NCI-H2196 (cell line): ENCODE data around the gene DCP2.
"Not testable (repeated sequence)": the region's sequence is repeated elsewhere in the genome, so short reads cannot be mapped to it uniquely, and the experiment has no call there.

Experiments used
- DNase-seq: peaks from one replicate; lab custom pipeline; 2025; ENCODE audit not compliant: unreplicated experiment; lab: John Stamatoyannopoulos, UW

Gene DCP2

GRCh38 chr5:112976432-112977309, at the start of gene DCP2:
Gene DCP2, plus strand, starts transcription at chr5:112976798. Its CDS starts 136 bp downstream, at chr5:112976934.
- DNase-seq, result peak; percentile 98

DNA sequence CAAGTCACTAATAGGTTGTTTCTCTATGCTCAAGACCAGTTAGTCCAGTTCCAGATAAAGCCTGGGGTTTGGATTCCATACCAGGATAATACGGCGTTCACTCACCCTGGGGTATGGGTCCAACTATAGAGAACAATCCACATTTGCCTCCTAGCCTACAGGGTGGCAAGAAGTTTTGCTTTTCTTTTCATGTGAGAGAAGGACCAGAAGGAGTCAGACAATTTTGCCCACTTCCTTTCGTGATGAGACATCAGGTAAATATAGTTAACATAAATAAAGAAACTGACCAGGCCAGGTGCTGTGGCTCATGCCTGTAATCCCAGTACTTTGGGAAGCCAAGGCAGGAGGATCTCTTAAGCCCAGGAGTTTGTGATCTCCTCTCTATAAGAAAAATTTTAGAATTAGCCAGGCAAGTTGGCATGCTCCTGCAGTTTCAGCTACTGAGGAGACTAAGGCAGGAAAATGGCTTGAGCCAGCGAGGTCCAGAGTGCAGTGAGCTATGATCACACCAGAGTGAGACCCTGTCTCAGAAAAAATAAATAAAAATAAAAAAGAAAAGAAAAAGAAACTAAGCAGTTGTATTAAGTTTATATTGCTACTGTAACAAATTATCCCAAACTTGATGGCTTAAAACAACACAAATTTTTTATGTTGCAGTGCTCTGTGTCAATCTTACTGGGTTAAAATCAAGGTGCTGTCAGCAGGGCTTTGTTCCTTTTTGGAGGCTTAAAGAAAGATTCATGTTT, 47.1 kb upstream of the DCP2 start:
- no peak for DNase-seq

DNA sequence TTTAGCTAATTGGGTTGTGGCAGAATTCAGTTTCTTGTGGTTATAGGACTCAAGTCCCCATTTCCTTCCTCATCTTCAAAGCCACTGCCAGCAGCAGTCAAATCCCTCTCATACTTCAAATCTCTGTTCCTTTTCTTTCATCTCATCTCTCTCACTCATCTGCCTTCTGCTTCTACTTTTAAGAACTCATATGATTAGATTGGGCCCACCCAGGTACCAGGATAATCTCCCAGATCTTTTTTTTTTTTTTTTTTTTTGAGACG, 46.6 kb upstream of the DCP2 start:
- DNase-seq, result no peak

- DNase-seq, result no peak
Measured at GRCh38 chr5:112931473-112931872, 45.1 kb upstream of the DCP2 start.

GRCh38 chr5:112933105-112933504, 43.5 kb upstream of the DCP2 start:
- DNase-seq, result no peak

DNA sequence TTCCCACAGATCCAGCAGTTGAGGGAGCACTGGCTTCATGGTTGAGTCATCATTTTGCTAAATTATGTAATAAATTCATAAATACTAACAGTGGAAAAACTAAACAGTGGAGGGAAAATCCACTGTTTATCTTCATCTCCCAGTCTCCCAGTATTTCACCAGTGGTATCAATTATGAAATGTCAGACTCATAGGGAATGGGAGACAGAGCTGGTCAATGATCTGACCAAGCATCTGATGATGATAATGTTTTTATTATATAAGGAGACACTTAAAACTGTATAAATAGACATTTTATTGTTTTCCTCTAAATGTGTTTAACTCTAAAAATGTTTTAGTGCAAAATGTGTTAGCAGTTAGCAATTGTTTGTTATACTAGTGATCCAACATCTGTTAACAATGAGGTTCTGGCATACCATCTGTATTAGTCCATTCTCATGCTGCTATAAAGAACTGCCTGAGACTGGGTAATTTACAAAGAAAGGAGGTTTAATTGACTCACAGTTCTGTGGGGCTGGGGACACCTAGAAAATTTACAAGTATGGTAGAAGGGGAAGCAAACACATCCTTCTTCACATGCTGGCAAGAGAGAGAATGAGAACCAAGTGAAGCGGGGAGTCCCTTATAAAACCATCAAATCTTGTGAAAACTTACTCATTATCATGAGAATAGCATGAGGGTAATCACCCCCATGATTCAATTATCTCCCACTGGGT, 42.8 kb upstream of the DCP2 start:
- DNase-seq, result no peak

GRCh38 chr5:112934366-112934663, 42.3 kb upstream of the DCP2 start:
- DNase-seq, result no peak

GRCh38 chr5:112935675-112936074, 40.9 kb upstream of the DCP2 start:
- DNase-seq, result no peak

DNA sequence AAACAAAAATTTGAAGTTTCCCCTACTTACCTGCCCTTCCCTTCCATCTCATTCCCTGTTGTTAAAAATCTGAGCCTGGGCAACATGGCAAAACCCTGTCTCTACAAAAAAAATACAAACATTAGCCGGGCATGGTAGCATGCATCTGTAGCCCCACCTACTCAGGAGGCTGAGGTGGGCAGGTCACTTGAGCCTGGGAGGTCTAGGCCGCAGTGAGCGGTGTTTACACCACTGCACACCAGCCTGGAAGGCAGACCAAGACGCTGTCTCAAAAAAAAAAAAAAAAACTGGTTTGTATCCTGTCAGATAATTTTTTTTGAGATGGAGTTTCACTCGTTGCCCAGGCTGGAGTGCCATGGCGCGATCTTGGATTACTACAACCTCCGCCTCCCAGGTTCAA, 38.3 kb upstream of the DCP2 start:
- no peak for DNase-seq

DNA sequence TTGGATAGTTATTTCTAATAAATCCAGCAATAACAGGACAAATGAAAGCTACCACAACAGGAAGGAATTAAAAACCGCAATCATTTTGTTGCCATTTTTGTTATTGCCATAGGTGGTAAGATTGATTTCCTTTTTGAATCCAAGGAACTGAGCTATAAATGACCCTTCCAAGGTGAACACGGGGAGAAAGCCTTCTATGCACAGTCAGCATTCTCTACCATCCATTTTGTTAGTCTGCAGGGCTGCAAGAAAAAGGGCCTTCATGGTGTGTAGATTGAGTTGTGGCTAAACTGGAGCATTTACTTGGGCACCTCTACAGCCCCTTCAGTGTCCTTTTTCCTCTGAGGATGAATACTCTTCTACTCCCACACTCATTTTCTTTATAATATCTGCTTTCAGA, 35.9 kb upstream of the DCP2 start:
- no peak for DNase-seq

DNA sequence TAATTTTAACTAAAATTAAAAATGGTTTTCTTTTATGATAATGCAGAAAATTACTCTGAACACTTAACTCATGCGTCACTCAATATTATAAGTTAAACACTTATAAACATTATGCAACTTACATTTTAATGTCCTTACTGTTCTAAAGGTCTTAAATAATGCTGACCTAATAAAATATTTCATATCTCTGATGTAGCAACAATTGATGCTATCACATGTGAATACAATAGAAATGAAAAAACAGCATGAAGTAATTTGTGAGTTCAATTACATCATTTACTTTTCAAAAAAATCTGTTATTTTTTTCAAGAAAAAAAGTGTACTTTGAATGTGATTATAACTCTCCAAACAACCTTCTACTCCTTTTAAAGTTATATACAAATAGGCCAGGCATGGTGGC, 28.1 kb upstream of the DCP2 start:
- DNase-seq, result no peak

DNA sequence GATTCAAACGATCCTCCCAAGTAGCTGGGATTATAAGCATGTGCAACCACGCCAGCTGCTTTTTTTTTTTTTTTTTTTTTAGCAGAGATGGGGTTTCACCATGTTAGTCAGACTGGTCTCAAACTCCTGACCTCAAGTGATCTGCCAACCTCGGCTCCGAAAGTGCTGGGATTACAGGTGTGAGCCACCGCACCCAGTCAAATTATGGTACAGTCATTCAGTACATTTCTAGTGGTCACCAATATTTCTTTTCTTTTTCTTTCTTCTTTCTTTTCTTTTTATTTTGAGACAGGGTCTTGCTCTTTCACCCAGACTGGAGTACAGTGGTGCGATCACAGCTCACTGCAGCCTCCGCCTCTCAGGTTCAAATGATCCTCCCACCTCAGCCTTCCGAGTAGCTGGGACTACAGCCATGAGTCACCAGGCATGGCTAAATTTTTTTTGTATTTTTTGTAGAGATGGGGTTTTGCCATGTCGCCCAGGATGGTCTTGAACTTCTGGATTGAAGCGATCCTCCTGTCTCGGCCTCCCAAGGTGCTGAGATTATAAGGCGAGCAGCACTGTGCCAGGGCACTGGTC, 25.4 kb upstream of the DCP2 start:
- no peak for DNase-seq

GRCh38 chr5:112956606-112957005, 20.0 kb upstream of the DCP2 start:
- DNase-seq, result no peak

DNA sequence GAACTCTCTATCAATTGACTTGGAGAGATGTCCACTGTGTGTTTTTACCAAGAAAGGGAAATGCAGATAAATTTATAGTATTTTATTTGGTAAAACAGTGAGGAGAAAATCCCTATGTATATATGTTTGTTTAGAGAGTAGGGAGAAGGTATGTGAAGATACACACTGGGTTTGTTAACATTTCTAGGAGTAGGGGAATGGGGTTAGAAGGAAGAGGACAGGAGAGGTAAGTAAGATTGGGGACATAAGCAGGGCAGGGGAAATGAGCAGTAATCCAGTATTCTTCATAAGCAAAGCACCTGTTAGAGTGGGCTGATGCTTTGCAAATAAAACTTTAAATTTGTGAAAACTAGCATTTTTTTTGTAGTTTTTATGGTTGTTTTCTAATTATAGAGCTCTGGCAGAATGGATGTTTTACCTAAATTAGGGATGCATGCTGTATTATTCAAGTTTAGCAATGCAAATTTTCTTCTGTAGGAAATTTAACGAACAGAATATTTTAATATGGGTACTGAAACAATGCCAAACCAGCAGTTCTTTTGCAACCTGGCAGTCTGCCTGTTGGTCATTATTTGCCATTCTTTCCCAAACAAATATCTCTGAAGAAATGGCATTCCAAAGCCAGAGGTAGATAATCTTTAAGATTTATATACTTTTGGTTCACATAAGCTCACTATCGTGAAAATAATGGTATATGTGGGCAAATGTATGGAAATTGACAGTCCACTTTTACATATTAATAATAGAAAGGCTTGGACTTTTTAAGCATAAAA, 19.4 kb upstream of the DCP2 start:
- DNase-seq, result no peak

DNA sequence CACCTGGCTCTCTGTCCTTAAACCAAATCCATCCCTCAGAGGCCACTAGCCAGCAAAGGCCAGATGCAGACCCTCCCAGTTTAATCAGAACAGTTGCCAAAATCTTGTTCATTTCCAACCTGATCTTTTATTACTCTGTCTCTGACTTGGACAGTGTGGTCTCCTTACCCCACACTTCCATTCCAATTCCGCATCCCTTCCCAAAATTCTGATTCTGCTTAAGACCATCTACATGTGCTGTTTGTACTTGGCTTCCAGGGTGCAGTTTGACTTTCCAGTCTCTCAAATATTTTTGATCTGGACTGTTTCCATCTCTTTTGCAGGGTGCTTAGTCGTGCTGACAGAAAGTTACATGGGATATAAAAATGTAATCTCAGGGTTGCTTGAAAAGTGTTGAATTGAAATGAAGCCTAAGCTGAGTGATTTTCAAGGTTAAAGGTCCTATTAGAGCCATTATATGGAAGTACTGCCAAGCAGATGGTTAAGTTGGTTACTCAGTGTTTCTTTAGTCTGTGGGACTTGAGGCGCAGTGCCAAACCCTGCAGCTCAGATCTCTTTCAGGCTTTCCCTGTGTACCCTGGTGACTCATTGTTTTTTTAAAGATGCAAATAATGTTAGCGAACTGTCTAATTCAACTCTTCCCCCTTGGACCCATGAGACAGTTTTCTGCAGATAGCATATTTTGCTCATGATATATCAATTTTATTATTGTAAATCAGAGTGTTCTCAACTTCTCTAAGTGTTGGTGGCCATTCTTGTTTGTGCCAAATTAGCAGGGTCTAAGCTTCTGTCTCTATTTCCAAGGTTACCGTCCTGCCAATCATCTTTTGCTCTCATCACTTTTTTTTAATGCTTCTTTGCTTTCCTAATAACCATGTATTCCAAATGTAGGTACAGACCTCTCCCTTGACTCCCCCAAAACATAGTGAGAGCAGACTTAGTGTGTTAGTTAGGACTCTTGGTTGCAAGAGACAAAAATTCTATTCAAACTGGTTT, 18.2 kb upstream of the DCP2 start:
- peak; percentile 67 for DNase-seq

DNA sequence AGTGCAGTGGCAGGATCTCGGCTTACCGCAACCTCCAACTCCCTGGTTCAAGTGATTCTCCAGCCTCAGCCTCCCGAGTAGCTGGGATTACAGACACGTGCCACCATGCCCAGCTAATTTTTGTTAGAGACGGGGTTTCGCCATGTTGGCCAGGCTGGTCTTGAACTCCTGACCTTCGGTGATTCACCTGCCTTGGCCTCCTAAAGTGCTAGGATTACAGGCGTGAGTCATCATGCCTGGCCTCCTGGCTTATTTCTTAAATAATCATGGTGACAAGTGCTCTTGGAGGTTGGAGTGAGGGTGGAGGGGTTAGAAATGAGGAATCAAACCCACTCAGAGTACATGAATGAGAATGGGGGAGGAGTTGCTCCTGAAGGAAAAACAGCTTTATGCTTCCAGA, 16.7 kb upstream of the DCP2 start:
- not testable (repeated sequence) for DNase-seq

DNA sequence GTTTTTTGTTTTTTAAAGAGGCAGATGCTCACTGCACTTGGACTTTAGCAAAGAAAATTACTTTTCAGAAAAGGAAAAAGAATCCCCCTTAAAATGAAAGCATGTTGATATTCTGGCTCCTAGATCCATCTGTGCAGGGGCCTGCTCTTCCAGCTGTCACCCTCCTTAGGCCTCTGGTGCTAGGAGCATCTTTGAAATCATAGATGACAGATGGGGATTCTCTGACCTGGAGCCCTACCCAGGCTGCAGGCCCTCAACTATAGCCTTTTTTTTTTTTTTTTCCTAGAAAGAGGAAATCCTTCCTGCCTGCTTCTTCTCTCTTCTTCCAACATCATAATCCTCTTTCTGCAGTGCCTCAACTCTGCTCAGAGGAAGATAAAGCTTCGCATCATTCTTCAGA, 16.3 kb upstream of the DCP2 start:
- DNase-seq, result no peak

DNA sequence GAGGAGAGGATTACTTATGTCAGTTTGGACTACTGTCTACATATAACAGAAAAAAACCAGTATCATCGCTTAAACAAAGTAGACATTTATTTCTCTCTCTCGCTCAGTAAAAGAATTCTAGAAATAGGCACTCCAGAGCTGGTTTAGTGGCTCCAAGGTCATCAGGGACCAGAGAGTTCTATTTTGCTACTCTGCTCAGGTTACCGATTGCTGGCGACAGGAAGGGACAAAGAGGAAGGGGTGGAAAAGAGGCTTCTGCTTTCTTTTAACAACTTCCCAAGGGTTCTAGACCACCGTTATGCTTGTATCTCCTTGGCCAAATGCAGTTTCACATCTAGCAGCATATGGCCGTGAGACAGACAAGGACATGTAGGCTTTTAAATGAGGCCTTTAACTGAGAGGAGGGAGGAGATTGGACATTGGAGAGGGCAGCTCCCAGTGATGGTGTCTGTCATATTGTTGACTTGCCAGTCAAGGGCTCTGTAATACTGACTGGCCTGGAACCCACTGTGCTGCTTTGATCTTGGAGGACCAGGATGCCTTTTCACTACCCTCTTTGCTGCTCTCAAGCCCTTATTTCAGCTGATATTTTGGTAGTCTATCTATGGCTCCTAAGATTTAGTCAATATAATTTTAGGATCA, 15.6 kb upstream of the DCP2 start:
- DNase-seq, result no peak

- DNase-seq, result not testable (repeated sequence)
Measured at GRCh38 chr5:112963374-112963733, 13.2 kb upstream of the DCP2 start.
